GM23338 (cell line): Measurements from ENCODE around the gene ROBO1. TPM values are rescaled to one million over a fixed set of nuclear protein-coding genes. Genes with fewer than 3 reads are reported as not detected.

Experiments
- ATAC-seq: fragments of 200-7000 bp; cut with Tn5 transposase; 3 replicates; pipeline ENCODE4 v1.9.1; 2020
- DNase-seq: peaks from one replicate; pipeline ENCODE4 v3.0.0-alpha.2; 2015; ENCODE audit warnings: low spot score
- H2AFZ ChIP-seq: fragments of 200-600 bp; sonication (generic); 2 replicates; pipeline ENCODE4 v1.8.0; 2016; ENCODE audit warnings: antibody characterized with exemption, mild to moderate bottlenecking, moderate library complexity
- H3F3A ChIP-seq: fragments of 200-600 bp; sonication (generic); replicated peaks from 2 replicates; pipeline ENCODE4 v1.8.0; 2017; ENCODE audit warnings: antibody characterized with exemption, mixed run types, low read depth
- H3K27ac ChIP-seq: fragments of 200-600 bp; sonication (generic); 2 replicates; pipeline ENCODE4 v1.6.1; 2016; ENCODE audit warnings: low read depth
- H3K27me3 ChIP-seq: fragments of 200-600 bp; sonication (generic); 2 replicates; pipeline ENCODE4 v1.8.0; 2016; ENCODE audit warnings: mild to moderate bottlenecking, mixed run types, moderate library complexity; ENCODE audit not compliant: insufficient read depth
- H3K36me3 ChIP-seq: fragments of 200-600 bp; sonication (generic); 2 replicates; pipeline ENCODE4 v1.8.0; 2016; ENCODE audit warnings: mild to moderate bottlenecking; ENCODE audit not compliant: insufficient read depth
- H3K4me1 ChIP-seq: fragments of 200-600 bp; sonication (generic); 2 replicates; pipeline ENCODE4 v1.8.0; 2016; ENCODE audit warnings: mild to moderate bottlenecking, moderate library complexity; ENCODE audit not compliant: insufficient read depth
- H3K4me2 ChIP-seq: fragments of 200-600 bp; sonication (generic); 2 replicates; pipeline ENCODE4 v1.7.1; 2017; ENCODE audit warnings: mixed run types
- H3K4me3 ChIP-seq: fragments of 200-600 bp; sonication (generic); 2 replicates; pipeline ENCODE4 v1.6.1; 2016; ENCODE audit warnings: mixed run types
- H3K79me2 ChIP-seq: fragments of 200-600 bp; sonication (generic); replicated peaks from 2 replicates; pipeline ENCODE4 v1.8.0; 2017; ENCODE audit warnings: mild to moderate bottlenecking; ENCODE audit not compliant: insufficient read depth
- H3K9me2 ChIP-seq: fragments of 200-600 bp; sonication (generic); 2 replicates; pipeline ENCODE4 v1.8.0; 2017; ENCODE audit not compliant: insufficient read depth
- H4K20me1 ChIP-seq: fragments of 200-600 bp; sonication (generic); replicated peaks from 2 replicates; pipeline ENCODE4 v1.8.0; 2017; ENCODE audit warnings: mild to moderate bottlenecking; ENCODE audit not compliant: insufficient read depth
- H3K27ac Mint-ChIP-seq: 2 replicates; pipeline ENCODE4 v1.8.0; 2020; ENCODE audit warnings: inconsistent platforms, mild to moderate bottlenecking, moderate library complexity, mixed read lengths
- H3K27me3 Mint-ChIP-seq: 3 replicates; pipeline ENCODE4 v1.8.0; 2022; ENCODE audit warnings: low read depth, mild to moderate bottlenecking, moderate library complexity, mixed read lengths, inconsistent platforms; ENCODE audit not compliant: insufficient read depth, poor library complexity
- H3K36me3 Mint-ChIP-seq: 3 replicates; pipeline ENCODE4 v1.8.0; 2021; ENCODE audit warnings: low read depth, mild to moderate bottlenecking, inconsistent platforms, moderate library complexity, mixed read lengths
- H3K4me1 Mint-ChIP-seq: 3 replicates; pipeline ENCODE4 v1.8.0; 2020; ENCODE audit warnings: mild to moderate bottlenecking, inconsistent platforms, mixed read lengths
- H3K4me3 Mint-ChIP-seq: 3 replicates; pipeline ENCODE4 v1.8.0; 2021; ENCODE audit warnings: moderate library complexity, mild to moderate bottlenecking, inconsistent platforms, mixed read lengths
- H3K9me3 Mint-ChIP-seq: 3 replicates; pipeline ENCODE4 v1.8.0; 2020; ENCODE audit warnings: moderate library complexity, mild to moderate bottlenecking, inconsistent platforms, mixed read lengths
- CREB1 ChIP-seq: fragments of 250-450 bp; sonication (Bioruptor Pico); IDR thresholded peaks from 2 replicates; pipeline ENCODE4 v1.5.0; 2020; ENCODE audit warnings: low read depth, mild to moderate bottlenecking, moderate library complexity
- EZH2 ChIP-seq: fragments of 200-600 bp; sonication (generic); IDR thresholded peaks from one replicate; pipeline ENCODE4 v1.8.0; 2017; ENCODE audit warnings: antibody characterized with exemption, mild to moderate bottlenecking, low read depth; ENCODE audit not compliant: unreplicated experiment
- EZH2phosphoT487 ChIP-seq: fragments of 200-600 bp; sonication (generic); IDR thresholded peaks from one replicate; pipeline ENCODE4 v1.8.1; 2018; ENCODE audit warnings: antibody characterized with exemption; ENCODE audit not compliant: unreplicated experiment
- STAT1 ChIP-seq: IDR thresholded peaks from one replicate; pipeline ENCODE4 v1.6.1; 2016; ENCODE audit warnings: antibody characterized with exemption; ENCODE audit not compliant: unreplicated experiment
- ZNF114 ChIP-seq: fragments of 250-450 bp; sonication (Bioruptor Pico); IDR thresholded peaks from 2 replicates; pipeline ENCODE4 v1.5.0; 2020; ENCODE audit warnings: mild to moderate bottlenecking, moderate library complexity
- polyA plus RNA-seq: library from polyadenylated mRNA; unstranded; fragments of >200 nt; fragmentation: Nextera tagmentation; extraction: Ambion mirVana; gene quantifications from 2 replicates; pipeline ENCODE4 v1.2.1, GENCODE V29; 2016
- total RNA-seq: library from RNA; depleted of rRNA; stranded (reverse); fragments of >200 nt; shearing (Covaris generic); gene quantifications from 2 replicates; pipeline ENCODE4 v1.2.3, GENCODE V29; 2014
- TF ChIP-seq, protein P1 (sequence below): IDR thresholded peaks from one replicate; pipeline ENCODE4 v1.6.1; 2018; ENCODE audit warnings: antibody characterized with exemption; ENCODE audit not compliant: unreplicated experiment
- TF ChIP-seq, protein P2 (sequence below), 2 experiments: fragments of 200-600 bp in 1 of 2; sonication (generic) in 1 of 2; conservative IDR thresholded peaks; 2 replicates each; pipeline versions ENCODE4 v1.5.1 to v1.6.1; 2016 to 2017; ENCODE audit warnings: antibody characterized with exemption in 2 of 2, low read depth in 2 of 2, mild to moderate bottlenecking in 2 of 2, moderate library complexity in 1 of 2
- TF ChIP-seq, protein P3 (sequence below): IDR thresholded peaks from 2 replicates; pipeline ENCODE4 v1.6.1; 2016; ENCODE audit warnings: antibody characterized with exemption
- TF ChIP-seq, protein P4 (sequence below): fragments of 250-450 bp; sonication (Bioruptor Pico); IDR thresholded peaks from 2 replicates; pipeline ENCODE4 v1.5.0; 2020; ENCODE audit warnings: mild to moderate bottlenecking, moderate library complexity

ROBO1 gene
- total and polyA plus RNA-seq, 2 experiments from 2014 or later = 19.2 to 78.3 TPM

DNA sequence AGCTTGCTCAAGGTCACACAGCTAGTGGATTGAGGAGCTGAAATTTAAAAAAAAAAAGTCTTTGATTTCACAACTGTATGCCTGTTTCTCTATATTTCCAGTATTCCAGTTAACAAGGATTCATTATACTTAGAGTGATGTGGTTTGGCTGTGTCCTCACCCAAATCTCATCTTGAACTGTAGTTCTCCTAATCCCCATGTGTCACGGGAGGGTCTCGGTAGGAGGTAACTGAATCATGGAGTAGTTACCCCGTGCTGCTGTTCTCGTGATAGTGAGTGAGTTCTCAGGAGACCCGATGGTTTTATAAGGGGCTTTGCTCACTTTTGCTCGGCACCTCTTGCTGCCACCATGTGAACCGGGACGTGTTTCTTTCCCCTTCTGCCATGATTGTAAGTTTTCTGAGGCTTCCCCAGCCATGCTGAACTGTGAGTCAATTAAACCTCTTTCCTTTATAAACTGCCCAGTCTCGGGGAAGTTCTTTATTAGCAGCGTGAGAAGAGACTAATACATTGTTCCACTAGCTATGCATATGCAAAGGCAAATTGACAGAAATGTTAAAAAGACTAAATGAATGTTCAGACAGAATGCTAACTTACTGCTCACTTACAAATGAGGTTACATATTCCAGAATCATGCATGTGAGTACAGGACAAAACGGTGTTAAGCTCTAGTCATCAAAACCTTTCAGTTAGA, 1101.9 kb downstream of the ROBO1 start (continued):
- TF ChIP-seq, protein P1, sequence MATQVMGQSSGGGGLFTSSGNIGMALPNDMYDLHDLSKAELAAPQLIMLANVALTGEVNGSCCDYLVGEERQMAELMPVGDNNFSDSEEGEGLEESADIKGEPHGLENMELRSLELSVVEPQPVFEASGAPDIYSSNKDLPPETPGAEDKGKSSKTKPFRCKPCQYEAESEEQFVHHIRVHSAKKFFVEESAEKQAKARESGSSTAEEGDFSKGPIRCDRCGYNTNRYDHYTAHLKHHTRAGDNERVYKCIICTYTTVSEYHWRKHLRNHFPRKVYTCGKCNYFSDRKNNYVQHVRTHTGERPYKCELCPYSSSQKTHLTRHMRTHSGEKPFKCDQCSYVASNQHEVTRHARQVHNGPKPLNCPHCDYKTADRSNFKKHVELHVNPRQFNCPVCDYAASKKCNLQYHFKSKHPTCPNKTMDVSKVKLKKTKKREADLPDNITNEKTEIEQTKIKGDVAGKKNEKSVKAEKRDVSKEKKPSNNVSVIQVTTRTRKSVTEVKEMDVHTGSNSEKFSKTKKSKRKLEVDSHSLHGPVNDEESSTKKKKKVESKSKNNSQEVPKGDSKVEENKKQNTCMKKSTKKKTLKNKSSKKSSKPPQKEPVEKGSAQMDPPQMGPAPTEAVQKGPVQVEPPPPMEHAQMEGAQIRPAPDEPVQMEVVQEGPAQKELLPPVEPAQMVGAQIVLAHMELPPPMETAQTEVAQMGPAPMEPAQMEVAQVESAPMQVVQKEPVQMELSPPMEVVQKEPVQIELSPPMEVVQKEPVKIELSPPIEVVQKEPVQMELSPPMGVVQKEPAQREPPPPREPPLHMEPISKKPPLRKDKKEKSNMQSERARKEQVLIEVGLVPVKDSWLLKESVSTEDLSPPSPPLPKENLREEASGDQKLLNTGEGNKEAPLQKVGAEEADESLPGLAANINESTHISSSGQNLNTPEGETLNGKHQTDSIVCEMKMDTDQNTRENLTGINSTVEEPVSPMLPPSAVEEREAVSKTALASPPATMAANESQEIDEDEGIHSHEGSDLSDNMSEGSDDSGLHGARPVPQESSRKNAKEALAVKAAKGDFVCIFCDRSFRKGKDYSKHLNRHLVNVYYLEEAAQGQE = no peak
- TF ChIP-seq STAT1 = no peak
- TF ChIP-seq EZH2 = no peak
- TF ChIP-seq, protein P2, sequence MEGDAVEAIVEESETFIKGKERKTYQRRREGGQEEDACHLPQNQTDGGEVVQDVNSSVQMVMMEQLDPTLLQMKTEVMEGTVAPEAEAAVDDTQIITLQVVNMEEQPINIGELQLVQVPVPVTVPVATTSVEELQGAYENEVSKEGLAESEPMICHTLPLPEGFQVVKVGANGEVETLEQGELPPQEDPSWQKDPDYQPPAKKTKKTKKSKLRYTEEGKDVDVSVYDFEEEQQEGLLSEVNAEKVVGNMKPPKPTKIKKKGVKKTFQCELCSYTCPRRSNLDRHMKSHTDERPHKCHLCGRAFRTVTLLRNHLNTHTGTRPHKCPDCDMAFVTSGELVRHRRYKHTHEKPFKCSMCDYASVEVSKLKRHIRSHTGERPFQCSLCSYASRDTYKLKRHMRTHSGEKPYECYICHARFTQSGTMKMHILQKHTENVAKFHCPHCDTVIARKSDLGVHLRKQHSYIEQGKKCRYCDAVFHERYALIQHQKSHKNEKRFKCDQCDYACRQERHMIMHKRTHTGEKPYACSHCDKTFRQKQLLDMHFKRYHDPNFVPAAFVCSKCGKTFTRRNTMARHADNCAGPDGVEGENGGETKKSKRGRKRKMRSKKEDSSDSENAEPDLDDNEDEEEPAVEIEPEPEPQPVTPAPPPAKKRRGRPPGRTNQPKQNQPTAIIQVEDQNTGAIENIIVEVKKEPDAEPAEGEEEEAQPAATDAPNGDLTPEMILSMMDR (conservative IDR thresholded peaks at IDR 0.05; ENCODE audit: low read depth in 2 of 2) = no peak
- TF ChIP-seq ZNF114 (CRISPR knock-in tag) = no peak
- TF ChIP-seq EZH2phosphoT487 = no peak

DNA sequence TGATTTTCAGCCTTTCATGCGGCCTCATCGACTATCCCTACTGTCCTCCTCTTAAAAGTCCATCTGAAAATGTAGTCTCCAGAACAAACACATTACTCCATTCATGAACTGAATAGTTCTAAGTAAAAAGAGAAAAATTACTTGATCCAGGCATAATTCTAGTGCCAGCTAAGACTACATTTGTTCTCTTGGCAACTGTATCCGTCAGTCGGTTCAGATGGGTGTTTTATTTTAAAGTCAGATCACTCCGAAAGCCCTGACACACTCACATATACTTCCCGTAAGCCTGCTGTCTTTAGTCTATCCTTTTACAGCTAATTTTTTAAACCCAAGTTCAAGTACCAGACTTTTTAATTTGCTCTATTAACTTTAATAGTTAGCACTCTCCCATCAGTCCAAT, 1102.7 kb downstream of the ROBO1 start:
- H3K27me3 ChIP-seq = no peaks in the 10 kb centered on the region
- H3K36me3 ChIP-seq = no peaks in the 10 kb centered on the region
- Mint-ChIP-seq H3K27me3 (no peaks in the 10 kb centered on the region), H3K9me3 (no peaks in the 10 kb centered on the region), H3K36me3 (peaks cover 10% of the 10 kb centered on the region; the same call in 2 of the 3 replicates), H3K4me3 (no peak overlapping the region), H3K4me1 (peaks cover 12% of the 10 kb centered on the region; the same call in 2 of the 3 replicates), H3K27ac (no peak overlapping the region)
- no peaks in the 10 kb centered on the region for H3K4me1 ChIP-seq
- no peak overlapping the region for H3K4me2 ChIP-seq
- no peaks in the 10 kb centered on the region for H3F3A ChIP-seq
- H3K79me2 ChIP-seq = no peaks in the 10 kb centered on the region
- no peaks in the 10 kb centered on the region for H4K20me1 ChIP-seq
- H2AFZ ChIP-seq = no peak overlapping the region
- H3K27ac ChIP-seq = no peak overlapping the region
- DNase-seq (no peak), ATAC-seq (no peak)
- H3K9me2 ChIP-seq = no peaks in the 10 kb centered on the region
- no peak overlapping the region for H3K4me3 ChIP-seq
- no peak for TF ChIP-seq CREB1
- TF ChIP-seq, protein P3, sequence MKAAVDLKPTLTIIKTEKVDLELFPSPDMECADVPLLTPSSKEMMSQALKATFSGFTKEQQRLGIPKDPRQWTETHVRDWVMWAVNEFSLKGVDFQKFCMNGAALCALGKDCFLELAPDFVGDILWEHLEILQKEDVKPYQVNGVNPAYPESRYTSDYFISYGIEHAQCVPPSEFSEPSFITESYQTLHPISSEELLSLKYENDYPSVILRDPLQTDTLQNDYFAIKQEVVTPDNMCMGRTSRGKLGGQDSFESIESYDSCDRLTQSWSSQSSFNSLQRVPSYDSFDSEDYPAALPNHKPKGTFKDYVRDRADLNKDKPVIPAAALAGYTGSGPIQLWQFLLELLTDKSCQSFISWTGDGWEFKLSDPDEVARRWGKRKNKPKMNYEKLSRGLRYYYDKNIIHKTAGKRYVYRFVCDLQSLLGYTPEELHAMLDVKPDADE = no peak
- no peak for TF ChIP-seq EZH2
- TF ChIP-seq, protein P4, sequence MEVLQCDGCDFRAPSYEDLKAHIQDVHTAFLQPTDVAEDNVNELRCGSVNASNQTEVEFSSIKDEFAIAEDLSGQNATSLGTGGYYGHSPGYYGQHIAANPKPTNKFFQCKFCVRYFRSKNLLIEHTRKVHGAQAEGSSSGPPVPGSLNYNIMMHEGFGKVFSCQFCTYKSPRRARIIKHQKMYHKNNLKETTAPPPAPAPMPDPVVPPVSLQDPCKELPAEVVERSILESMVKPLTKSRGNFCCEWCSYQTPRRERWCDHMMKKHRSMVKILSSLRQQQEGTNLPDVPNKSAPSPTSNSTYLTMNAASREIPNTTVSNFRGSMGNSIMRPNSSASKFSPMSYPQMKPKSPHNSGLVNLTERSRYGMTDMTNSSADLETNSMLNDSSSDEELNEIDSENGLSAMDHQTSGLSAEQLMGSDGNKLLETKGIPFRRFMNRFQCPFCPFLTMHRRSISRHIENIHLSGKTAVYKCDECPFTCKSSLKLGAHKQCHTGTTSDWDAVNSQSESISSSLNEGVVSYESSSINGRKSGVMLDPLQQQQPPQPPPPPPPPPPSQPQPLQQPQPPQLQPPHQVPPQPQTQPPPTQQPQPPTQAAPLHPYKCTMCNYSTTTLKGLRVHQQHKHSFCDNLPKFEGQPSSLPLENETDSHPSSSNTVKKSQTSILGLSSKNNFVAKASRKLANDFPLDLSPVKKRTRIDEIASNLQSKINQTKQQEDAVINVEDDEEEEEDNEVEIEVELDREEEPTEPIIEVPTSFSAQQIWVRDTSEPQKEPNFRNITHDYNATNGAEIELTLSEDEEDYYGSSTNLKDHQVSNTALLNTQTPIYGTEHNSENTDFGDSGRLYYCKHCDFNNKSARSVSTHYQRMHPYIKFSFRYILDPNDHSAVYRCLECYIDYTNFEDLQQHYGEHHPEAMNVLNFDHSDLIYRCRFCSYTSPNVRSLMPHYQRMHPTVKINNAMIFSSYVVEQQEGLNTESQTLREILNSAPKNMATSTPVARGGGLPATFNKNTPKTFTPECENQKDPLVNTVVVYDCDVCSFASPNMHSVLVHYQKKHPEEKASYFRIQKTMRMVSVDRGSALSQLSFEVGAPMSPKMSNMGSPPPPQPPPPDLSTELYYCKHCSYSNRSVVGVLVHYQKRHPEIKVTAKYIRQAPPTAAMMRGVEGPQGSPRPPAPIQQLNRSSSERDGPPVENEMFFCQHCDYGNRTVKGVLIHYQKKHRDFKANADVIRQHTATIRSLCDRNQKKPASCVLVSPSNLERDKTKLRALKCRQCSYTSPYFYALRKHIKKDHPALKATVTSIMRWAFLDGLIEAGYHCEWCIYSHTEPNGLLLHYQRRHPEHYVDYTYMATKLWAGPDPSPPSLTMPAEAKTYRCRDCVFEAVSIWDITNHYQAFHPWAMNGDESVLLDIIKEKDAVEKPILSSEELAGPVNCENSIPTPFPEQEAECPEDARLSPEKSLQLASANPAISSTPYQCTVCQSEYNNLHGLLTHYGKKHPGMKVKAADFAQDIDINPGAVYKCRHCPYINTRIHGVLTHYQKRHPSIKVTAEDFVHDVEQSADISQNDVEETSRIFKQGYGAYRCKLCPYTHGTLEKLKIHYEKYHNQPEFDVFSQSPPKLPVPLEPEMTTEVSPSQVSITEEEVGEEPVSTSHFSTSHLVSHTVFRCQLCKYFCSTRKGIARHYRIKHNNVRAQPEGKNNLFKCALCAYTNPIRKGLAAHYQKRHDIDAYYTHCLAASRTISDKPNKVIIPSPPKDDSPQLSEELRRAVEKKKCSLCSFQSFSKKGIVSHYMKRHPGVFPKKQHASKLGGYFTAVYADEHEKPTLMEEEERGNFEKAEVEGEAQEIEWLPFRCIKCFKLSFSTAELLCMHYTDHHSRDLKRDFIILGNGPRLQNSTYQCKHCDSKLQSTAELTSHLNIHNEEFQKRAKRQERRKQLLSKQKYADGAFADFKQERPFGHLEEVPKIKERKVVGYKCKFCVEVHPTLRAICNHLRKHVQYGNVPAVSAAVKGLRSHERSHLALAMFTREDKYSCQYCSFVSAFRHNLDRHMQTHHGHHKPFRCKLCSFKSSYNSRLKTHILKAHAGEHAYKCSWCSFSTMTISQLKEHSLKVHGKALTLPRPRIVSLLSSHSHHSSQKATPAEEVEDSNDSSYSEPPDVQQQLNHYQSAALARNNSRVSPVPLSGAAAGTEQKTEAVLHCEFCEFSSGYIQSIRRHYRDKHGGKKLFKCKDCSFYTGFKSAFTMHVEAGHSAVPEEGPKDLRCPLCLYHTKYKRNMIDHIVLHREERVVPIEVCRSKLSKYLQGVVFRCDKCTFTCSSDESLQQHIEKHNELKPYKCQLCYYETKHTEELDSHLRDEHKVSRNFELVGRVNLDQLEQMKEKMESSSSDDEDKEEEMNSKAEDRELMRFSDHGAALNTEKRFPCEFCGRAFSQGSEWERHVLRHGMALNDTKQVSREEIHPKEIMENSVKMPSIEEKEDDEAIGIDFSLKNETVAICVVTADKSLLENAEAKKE (CRISPR knock-in tag) = no peak
- TF ChIP-seq STAT1 = no peak
- no peak for TF ChIP-seq EZH2phosphoT487
